ELR (cell line): ENCODE results near the gene PAQR4.

Source experiments
- DNase-seq: peaks from one replicate; pipeline ENCODE4 v3.0.0-alpha.2; 2015; ENCODE audit warnings: low read depth

Gene PAQR4

GRCh38 chr16:2946649-2947048 is 22.5 kb upstream of the PAQR4 start:
- no peak for DNase-seq

- no peak for DNase-seq
These were observed 20.1 kb upstream of the PAQR4 start for GRCh38 chr16:2948807-2949704.

- DNase-seq = no peak
These were observed 19.3 kb upstream of the PAQR4 start for GRCh38 chr16:2949705-2950352.

- DNase-seq = no peak
These were observed 18.8 kb upstream of the PAQR4 start for GRCh38 chr16:2950353-2950724.

- no peak for DNase-seq
These were observed 18.4 kb upstream of the PAQR4 start for GRCh38 chr16:2950773-2951172.

DNA sequence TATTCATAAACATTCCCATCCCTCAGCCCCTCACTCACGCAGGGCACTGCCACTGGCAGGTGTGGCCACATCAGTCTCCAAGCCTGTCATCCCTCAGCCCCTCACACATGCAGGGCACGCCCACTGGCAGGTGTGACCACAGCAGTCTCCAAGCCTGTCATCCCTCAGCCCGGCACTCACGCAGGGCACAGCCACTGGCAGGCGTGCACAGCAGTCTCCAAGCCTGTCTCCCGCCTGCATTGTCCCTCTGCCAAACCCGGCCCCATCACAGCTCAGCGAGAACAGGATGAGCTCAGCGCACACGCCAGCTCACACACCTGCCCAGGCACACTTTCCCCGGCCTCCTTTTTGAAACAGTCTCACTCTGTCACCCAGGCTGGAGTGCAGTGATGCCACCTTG is 16.5 kb upstream of the PAQR4 start:
- DNase-seq = no peak

GRCh38 chr16:2953706-2954627 is 15.2 kb upstream of the PAQR4 start:
- no peak for DNase-seq

- DNase-seq = no peak
These were observed 14.3 kb upstream of the PAQR4 start for GRCh38 chr16:2954656-2955381.

DNA sequence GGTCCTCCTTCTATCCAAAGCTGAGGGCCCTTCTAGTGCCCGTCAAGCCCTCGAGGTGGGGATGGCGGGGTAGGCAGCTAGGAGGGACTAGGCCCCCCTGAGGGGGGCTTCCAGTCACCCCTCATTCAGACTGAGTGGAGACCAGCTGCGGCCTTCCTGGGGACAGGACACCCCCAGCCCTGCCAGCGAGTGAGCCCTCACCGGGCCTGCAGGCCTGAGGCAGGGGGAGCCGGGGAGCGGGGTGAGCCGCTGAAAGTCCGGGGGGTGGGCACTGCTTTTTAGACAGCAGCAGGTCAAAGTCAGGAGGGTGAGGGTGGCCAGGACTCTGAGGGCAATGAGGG is 13.7 kb upstream of the PAQR4 start:
- DNase-seq = no peak

- DNase-seq = no peak
These were observed 13.2 kb upstream of the PAQR4 start for GRCh38 chr16:2955779-2956578.

DNA sequence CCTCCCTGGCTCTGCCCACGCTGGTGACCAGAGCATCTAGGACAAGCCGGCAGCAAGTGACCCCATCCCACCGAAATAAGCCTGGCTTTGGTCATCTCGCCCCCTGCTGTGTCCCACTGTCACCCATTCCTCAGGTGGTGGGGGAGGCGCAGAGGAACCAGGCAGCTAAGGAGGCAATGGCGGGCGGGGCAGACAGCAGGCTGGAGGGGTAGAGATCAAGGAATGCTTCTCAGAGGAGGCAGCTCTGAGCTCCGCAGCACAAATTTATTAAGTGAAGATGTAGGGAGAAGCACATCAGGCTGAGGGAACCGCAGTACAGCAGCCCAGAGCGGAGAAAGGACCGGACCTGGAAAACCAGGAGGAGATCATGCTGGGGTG is 12.6 kb upstream of the PAQR4 start:
- DNase-seq = no peak

DNA sequence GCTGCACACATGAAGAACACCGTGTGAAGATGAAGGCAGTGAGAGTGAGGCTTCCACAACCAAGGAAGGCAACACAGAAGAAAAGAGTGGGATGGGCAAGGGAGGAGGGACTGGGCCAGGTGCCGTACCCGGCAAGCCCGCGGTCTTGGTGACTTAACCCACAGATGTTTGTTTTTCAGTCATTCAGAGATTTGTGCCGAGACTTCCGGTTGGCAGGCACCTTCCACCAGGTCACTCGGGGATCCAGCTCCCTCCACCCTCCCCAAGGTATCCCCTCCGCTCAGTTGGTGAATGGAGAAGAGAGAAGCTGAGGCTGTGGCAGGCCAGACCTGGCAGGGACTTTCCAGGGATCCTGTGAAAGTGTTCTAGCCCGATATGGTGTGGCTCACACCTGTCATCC is 9.9 kb upstream of the PAQR4 start:
- no peak for DNase-seq

DNA sequence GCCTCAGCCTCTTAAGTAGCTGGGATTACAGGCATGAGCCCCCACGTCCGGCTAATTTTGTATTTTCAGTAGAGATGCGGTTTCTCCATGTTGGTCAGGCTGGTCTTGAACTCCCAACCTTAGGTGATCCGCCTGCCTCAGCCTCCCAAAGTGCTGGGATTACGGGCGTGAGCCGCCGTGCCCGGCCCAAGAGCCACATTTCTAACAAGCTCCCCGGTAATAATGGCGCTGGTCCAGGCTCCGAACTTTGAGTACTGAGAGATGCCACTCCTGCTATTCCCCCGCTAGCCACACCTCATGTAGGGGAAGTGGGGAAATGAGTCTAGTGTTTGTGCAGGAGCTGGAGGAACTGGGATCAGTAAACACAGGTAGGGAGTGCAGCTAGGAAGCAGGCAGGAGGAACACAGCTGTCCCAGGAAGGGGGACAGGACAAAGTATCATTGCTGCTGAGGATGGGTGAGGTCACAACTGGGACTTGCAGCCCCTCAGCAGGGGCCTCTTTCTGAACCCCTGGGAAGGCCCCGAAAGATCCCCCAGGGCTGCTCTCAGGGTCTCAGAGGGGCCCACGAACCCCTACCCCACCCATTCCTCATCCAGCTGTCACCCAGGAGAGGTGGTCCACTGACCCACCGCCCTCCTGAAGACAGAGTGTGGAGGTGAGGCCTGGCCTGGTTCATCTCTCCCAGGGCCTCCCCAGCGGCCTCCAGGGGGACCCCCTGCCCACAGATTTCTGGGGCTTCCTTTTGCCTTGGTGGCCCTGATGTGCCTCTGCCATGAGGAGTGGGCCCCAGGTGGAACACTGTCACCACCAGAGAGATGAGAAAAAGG is 8.8 kb upstream of the PAQR4 start:
- DNase-seq = no peak

DNA sequence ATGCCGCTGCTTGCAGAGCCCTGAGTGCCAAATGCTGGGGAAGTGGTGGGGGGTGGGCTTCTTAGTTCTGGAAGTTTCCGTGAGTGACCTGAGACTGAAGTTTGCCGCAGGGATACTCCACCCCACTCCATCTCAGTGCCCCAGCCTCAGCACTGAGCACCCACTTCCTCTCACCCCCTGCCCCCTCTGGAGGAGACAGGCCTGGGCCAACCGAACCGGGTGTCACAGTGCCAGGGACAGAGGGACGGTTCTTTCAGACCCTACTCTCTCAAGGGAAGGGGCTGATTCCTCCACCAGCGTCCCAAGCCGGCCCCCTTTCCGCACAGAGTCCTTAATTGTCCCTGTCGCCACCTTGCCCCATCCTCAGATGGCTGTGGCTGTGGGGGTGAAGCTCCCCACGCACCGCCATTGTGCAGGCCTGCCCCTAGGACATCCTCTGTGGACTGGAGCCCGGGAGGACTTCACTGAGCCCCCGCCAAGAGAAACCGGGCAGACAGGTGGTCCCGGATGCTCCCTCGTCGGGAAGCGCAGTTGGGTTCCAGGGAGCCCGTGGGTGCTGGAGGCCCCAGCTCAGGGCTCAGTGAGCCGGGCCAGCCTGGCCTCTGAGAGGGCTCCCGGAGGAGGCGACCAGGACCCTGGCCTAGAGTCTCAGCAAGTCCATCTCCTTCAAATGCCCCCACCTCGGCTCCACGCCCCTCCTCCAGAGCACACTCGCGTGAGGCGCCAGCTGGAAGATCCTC is 6.6 kb upstream of the PAQR4 start:
- no peak for DNase-seq

DNA sequence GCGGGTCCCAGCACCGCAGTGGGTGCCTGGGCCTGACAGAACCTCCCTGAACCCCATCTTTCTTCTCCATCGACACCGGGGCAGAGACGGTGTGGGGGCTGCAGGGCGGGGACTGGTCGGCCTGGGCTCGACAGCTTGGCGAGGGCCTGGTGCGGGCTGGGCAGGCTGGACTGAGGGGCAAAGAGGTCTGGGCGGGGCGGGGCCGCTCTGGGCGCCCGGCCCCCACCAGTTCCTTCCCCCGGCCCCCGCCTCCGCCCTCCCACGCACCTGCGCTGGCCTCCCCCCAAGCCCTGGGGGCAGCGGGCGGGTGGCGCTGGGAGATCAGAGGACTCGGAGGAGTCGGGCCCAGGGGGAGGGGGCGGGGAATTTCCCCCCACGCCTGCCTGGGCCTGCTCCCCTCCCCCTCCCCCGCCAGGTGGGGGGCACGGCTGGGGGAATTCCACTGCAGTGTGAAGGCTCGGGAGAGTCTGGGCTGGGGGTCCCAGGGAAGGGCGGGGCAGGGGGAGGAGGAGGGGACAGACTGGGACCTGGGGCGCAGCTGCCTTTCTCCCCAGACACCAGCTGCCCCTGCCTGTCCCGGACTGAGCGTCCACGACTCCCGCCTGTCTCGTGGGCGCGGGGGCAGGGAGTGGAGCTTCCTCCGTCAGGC is 6.0 kb upstream of the PAQR4 start:
- no peak for DNase-seq

DNA sequence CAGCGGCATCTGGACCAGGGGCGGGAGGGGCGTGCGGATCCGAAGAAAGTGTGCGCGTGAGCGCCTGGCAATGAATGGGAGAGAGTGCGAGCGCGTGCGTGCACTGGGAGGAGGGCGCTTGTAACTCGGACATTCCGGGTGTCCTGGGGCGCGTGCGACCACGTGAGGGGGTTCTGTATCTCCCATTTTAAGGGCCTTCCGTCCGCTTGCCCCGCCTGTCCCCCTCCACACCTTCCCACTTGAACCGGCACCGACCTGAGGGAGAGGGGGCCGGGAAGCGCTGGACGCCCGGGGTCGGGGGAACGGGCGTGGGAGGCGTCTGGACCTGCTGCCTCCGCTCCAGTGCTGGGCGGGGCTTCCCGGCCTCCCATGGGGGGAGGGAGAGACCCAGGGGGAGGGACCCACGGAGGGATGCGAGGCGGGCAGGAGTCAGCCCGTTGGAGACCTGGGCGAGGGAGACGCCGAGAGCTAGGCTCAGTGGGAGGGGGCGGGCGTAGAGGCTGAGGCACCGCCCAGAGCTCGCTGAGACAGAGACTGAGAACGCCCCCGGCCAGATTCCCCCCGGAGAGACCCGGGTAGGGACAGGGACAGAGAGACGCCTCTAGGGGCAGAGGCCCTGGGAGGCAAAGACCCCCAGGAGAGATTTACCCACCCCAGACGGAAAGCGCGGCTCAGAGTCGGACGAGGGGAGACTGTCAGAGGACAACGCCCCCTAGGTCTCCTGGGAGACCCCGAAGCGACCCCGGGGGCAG is 5.2 kb upstream of the PAQR4 start, which contains the start of gene KREMEN2:
TSS of gene KREMEN2 (plus strand) at position 553 of the 752 bp plus-strand sequence. CDS start 246 bp downstream, outside the sequence.
- DNase-seq = peak; percentile 56

- peak; percentile 48 for DNase-seq
These were observed 4.4 kb upstream of the PAQR4 start for GRCh38 chr16:2964475-2965336.
